ENCODE results near the gene IGSF21. TPM values are rescaled to one million over a fixed set of nuclear protein-coding genes. Genes with fewer than 3 reads are reported as not detected.
A peak's percentile ranks its signal among the peaks of the same experiment; 100 is the strongest.

Gene IGSF21
- total and polyA plus RNA-seq, 2 of the 4 experiments (the other 2 are of a cell fraction): not detected

DNA sequence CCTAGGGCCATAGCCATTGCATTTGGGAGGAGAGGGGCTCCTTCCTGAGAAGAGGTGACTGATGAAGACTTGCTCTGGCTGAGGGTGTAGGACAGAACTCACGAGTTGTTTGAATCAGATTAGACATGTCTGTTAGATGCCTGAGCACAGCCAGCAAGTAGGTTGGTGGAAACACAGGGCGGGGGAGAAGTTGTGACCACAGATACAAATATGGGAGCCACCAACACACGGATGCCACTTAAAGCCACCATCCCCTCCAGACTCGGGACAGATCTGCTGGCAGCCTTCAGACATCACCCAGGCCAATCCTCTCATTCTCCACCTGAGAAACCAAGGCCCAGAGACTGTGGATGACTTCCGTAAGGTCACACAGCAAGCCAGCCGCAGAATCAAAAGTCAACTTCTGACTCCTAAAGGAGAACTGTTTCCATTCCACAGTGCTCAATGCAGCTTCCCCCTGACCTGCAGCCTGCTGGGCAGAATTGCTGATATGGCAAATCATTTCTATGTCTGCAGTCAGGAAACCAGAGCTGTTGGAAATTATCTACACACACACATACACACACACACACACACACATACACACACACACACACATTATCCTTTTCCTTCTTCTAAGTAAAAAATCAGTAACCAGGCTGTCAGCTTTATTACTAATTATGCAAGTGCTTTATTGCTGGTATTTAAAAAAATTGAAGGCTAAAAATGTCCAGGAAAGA lies 196.7 kb downstream of the IGSF21 start:
- in situ Hi-C loops (cut with MboI; ENCODE audit: low sequenced_read_pairs) (no loop called here), dilution Hi-C loops (cut with HindIII; ENCODE audit: low sequenced_read_pairs, unreplicated experiment) (no loop called here), intact Hi-C loops (cut with micrococcal nuclease) (no loop called here)
- no peak overlapping the region for H3K4ac ChIP-seq (ENCODE audit: low read depth, low read length)
- H3K9me1 ChIP-seq (ENCODE audit: insufficient read depth, low read length): no peaks in the 10 kb centered on the region
- no peak overlapping the region for H2AK9ac ChIP-seq (replicated peaks; ENCODE audit: low read depth, low read length, poor library complexity)
- no peaks in the 10 kb centered on the region for H3K36me3 ChIP-seq (ENCODE audit: control insufficient read depth, insufficient read depth, low read length)
- no peak overlapping the region for H4K8ac ChIP-seq (ENCODE audit: low read depth in 2 of 2, low read length in 2 of 2)
- H2AK5ac ChIP-seq (ENCODE audit: low read depth, low read length): no peak overlapping the region
- ATAC-seq (ENCODE audit: low read depth): no peak
- no peak overlapping the region for H4K91ac ChIP-seq (ENCODE audit: insufficient read depth, low read depth, low read length)
- no peak overlapping the region for H2BK5ac ChIP-seq (ENCODE audit: low read depth, low read length, poor library complexity, severe bottlenecking)
- ChIA-PET CTCF (no interaction called here), POLR2A (ENCODE audit: unreplicated experiment) (no interaction called here)
- H2AFZ ChIP-seq (replicated peaks; ENCODE audit: low read length, poor library complexity): no peak overlapping the region
- H3K9me3 ChIP-seq (ENCODE audit: control insufficient read depth, insufficient read depth, low read length): peaks cover 37% of the 10 kb centered on the region; the same call in 1 of the 2 replicates
- H3K4me2 ChIP-seq (ENCODE audit: low read depth, low read length): no peak overlapping the region
- H4K20me1 ChIP-seq (ENCODE audit: insufficient read depth, low read length): no peaks in the 10 kb centered on the region
- no peak overlapping the region for H3K9ac ChIP-seq (ENCODE audit: low read depth, low read length)
- H3K27me3 ChIP-seq (ENCODE audit: control insufficient read depth, insufficient read depth, low read length): no peaks in the 10 kb centered on the region
- BruUV-seq (replicated peaks): no TSS peak
- no peak overlapping the region for H2BK15ac ChIP-seq (ENCODE audit: low read depth, low read length)
- H4K5ac ChIP-seq (ENCODE audit: low read depth, low read length): no peak overlapping the region
- no peaks in the 10 kb centered on the region for H3K4me1 ChIP-seq (ENCODE audit: control insufficient read depth, insufficient read depth, low read length)
- H3K18ac ChIP-seq (ENCODE audit: low read depth, low read length): no peak overlapping the region
- 20% methylated on average over 1 of the region's 6 CpGs; no CpG with 5 or more reads in 1 of the 2 experiments for WGBS, 2 experiments (ENCODE audit: extremely low coverage in 2 of 2, insufficient read length in 1 of 2)
- no peaks in the 10 kb centered on the region for H3K79me1 ChIP-seq (ENCODE audit: low read depth in 1 of 2, low read length in 2 of 2)
- no peak overlapping the region for H3K27ac ChIP-seq (ENCODE audit: insufficient read depth, low read length)
- H3K4me3 ChIP-seq (ENCODE audit: insufficient read depth, low read depth, low read length): no peak overlapping the region
- peak; percentile 71 for TF ChIP-seq MAFK (IDR thresholded peaks at IDR 0.05; ENCODE audit: low read depth, low read length)
- TF ChIP-seq USF2 (IDR thresholded peaks at IDR 0.05; ENCODE audit: low read depth, low read length): no peak
- TF ChIP-seq, protein P1, sequence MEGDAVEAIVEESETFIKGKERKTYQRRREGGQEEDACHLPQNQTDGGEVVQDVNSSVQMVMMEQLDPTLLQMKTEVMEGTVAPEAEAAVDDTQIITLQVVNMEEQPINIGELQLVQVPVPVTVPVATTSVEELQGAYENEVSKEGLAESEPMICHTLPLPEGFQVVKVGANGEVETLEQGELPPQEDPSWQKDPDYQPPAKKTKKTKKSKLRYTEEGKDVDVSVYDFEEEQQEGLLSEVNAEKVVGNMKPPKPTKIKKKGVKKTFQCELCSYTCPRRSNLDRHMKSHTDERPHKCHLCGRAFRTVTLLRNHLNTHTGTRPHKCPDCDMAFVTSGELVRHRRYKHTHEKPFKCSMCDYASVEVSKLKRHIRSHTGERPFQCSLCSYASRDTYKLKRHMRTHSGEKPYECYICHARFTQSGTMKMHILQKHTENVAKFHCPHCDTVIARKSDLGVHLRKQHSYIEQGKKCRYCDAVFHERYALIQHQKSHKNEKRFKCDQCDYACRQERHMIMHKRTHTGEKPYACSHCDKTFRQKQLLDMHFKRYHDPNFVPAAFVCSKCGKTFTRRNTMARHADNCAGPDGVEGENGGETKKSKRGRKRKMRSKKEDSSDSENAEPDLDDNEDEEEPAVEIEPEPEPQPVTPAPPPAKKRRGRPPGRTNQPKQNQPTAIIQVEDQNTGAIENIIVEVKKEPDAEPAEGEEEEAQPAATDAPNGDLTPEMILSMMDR (conservative IDR thresholded peaks at IDR 0.05; ENCODE audit: low read depth, low read length): no peak
- no peak for TF ChIP-seq POLR2A (IDR thresholded peaks at IDR 0.05; ENCODE audit: low read depth, low read length)
- TF ChIP-seq, protein P2, sequence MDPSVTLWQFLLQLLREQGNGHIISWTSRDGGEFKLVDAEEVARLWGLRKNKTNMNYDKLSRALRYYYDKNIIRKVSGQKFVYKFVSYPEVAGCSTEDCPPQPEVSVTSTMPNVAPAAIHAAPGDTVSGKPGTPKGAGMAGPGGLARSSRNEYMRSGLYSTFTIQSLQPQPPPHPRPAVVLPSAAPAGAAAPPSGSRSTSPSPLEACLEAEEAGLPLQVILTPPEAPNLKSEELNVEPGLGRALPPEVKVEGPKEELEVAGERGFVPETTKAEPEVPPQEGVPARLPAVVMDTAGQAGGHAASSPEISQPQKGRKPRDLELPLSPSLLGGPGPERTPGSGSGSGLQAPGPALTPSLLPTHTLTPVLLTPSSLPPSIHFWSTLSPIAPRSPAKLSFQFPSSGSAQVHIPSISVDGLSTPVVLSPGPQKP (IDR thresholded peaks at IDR 0.05; ENCODE audit: borderline replicate concordance, low read depth, low read length): no peak
- TF ChIP-seq SMC3 (IDR thresholded peaks at IDR 0.05; ENCODE audit: low read depth, low read length): no peak
- no peak for TF ChIP-seq RFX5 (IDR thresholded peaks at IDR 0.05; ENCODE audit: low read depth, low read length)
- TF ChIP-seq NFE2L2 (IDR thresholded peaks at IDR 0.05; ENCODE audit: low read depth, low read length): no peak
- H3K56ac ChIP-seq (ENCODE audit: extremely low read depth, insufficient read depth, low read length): no peak overlapping the region
- H3K23ac ChIP-seq (ENCODE audit: low read depth, low read length): no peak overlapping the region
- no peak for DNase-seq
- no peak overlapping the region for H2BK20ac ChIP-seq (ENCODE audit: low read depth, low read length)
- H2BK120ac ChIP-seq (ENCODE audit: low read depth, low read length): no peak overlapping the region
- H3K14ac ChIP-seq (replicated peaks; ENCODE audit: low read depth, low read length): no peak overlapping the region

Measured in IMR-90 (cell line).